Germinal center (tissue), 1 donor: ENCODE data around the gene LITAFD.
"Not testable (repeated sequence)": the region's sequence is repeated elsewhere in the genome, so short reads cannot be mapped to it uniquely, and the experiment has no call there.

Experiments used
- DNase-seq: peaks from one replicate; pipeline ENCODE4 v3.0.0; 2012; ENCODE audit warnings: mixed read lengths, low spot score

Gene LITAFD

DNA sequence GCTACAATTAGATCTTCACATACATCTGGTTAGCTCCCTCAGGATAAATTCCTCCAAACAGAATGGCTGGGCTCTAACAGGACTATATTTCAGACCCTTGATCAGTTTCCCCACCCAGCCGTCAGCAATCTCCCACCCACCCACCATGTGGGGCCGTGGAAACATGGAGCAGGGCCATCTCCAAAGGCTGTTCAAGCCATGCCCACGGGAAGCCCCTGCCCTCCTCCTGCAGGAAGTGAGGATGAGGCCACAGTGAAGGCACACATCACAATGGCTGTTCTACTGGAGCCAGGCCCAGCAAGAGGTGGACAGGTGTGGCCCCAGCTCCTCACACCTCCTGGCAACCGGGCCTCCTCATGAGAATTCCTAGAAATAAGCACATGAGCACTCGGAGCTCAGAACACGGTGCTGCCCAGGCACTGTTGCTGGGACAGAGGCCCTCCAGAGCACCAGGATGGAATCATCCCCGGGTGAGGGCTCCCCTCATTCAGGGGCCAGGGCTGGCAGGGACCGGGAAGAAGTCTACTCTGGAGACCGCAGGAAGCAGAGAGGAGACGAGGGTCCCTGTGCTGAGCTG, at the start of gene LITAFD:
LITAFD (plus strand) TSS at position 311 of the 577 bp plus-strand sequence. CDS start 2,005 bp downstream, outside the sequence.
- no peak for DNase-seq

DNA sequence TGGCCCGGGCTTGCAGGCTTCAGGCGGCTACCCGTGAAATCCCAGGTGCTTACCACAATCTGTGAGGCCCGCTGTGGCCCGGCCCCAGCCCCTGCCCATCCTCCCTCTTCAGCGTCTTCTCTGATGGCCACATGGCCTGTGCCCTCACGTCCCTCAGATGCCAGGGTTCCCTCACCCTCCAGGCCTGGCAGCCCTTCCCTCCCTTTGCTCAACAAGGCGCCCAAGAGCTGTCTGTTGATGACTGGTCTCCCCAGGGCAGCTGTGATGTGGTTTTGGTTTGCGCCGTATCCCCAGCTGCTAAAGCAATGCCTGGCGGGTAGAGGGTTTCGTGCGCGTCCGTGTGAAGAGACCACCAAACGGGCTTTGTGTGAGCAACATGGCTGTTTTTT, 49.4 kb upstream of the LITAFD start:
- no peak for DNase-seq

- not testable (repeated sequence) for DNase-seq
Observed at GRCh38 chr16:8836797-8837196, 45.4 kb upstream of the LITAFD start.

GRCh38 chr16:8837594-8837993, 44.6 kb upstream of the LITAFD start:
- DNase-seq = not testable (repeated sequence)

DNA sequence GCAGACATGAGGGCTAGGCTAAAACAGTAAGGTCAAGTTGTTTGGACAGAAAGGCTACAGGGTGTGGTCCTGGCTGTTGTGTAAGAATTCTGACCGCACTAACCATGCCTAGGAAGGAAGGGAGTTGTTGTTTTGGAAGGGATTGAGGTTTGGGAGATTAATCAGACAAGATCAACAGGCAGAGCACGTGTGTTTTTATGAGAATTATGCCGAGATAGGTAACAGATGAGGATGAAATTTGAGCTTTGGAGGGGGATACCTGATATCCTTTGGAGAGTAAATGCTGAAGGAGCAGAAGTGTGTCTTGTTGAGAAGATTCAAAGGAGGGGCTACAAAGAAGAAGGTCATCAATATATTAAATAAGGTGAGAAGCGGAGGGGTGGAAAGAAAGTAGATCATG, 40.1 kb upstream of the LITAFD start:
- DNase-seq = not testable (repeated sequence)

DNA sequence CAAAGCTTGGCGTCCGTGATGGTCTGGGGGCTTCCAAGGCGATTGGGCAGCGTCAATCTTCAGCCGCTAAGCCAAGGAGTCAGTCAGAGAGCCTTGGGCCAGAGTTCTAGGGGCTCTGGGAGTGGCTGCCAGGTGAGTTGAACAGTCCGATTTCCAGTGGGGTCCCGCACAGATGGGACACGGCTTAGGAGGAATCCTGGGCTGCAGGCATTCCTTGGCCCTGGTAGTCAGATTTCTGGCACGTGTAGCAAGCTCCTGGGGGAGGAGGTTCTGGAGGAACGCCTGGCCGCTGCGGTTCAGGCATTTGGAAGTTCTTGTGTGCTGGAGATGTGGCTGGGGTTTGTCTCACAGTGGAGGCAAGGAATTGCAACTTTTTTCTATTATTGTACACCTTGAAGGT, 38.9 kb upstream of the LITAFD start:
- DNase-seq = not testable (repeated sequence)

DNA sequence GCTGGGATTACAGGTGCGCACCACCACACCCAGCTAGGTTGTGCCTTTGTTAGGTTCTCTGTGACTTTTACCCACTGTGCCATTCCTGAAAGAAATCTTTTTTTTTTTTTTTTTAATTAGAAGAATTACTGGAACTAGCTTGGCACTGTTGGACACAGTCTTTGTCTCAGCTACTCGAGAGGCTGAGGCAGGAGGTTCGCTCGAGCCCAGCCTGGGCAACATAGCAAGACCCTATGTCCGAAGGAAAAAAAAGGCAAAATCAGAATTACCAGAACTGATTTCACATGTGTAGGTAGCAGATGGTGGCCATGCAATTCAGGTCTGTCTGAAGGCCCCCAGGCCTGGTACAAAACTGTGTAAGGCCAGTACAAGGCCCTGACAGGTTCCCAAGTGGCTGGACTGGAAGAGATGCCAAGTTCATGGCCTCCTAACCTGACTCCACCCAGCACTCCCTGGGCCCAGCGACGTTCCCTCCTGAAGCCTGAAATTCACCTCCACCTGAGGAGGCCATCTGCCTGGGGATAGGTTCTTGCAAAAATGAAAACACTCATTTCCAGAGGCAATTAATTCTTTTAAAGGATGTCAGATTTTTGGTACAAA, 36.4 kb upstream of the LITAFD start:
- no peak for DNase-seq

DNA sequence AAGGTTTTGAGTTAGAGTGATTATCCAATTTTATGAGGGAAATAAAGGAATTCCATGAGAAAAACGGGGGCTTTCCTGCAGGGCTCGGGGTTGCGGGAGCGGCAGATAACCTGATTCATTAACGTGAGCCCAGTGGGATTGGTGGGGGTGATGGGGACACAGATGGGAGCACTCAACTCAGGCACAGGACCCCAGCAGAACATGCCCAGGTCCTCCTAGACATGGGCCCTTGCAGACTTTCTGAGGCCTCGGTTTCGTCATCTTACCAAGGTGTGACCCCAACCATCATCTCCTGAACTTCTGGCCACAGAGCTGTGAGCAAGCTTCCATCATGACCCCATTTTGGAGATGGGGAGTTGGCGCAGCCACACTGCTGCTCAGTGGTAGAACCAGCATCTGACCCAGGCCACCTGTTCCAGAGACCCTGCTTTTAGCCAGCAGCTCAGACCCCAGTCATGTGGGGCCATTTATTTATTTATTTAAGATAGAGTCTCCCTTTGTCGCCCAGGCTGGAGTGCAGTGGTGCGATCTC, 35.7 kb upstream of the LITAFD start:
- DNase-seq = no peak

GRCh38 chr16:8847145-8847544, 35.0 kb upstream of the LITAFD start:
- no peak for DNase-seq

DNA sequence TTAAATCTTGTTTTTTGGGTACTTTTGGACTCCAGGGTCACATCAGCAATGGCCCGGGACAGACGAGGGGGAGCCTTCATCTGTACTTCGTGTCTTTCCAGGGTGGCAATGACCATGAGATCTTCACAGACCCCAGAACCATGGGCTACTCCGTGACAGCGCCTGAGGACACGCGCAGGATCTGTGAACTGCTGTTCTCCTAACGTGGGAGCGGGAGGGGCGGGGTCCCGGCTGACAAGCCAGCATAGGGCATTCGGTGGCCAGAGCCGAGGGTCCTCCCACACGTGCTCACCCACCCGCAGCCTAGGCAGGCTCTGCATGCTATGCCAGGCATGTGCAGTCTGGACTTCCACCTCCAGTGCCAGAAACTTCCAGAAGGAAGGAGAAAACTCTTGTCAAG, 34.5 kb upstream of the LITAFD start:
- DNase-seq = no peak

GRCh38 chr16:8848231-8848938, 33.8 kb upstream of the LITAFD start:
- DNase-seq = no peak

- DNase-seq = no peak
Observed at GRCh38 chr16:8848939-8849391, 33.2 kb upstream of the LITAFD start.

DNA sequence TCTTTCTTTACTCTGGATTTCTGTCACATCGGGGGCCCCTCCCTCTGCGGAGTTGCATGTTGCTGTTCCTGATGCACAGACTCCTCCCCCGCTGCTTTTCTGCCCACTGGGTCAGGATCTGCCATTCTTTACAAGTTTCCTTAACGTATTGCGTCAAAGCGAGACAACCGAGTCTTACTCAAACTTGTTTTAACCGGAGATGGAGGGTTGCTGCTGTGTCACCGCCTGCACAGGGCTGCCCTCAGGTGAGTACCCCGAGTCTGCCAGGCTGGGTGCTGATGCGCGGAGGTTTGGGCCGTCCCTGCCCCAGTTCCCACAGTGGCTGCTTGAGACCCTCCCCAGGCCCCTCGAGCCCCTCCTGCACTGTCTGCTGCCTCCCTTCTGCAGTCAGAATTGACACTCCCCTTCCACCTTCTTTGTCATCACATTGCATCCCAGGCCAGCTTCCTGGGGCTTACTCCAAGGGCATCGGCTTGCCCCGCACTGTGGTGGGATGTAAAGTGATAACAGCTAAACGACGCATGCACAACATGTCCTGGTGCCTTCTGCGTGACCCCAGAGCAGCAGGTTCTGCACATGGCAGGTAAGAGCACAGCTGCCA, 32.6 kb upstream of the LITAFD start:
- DNase-seq = no peak

DNA sequence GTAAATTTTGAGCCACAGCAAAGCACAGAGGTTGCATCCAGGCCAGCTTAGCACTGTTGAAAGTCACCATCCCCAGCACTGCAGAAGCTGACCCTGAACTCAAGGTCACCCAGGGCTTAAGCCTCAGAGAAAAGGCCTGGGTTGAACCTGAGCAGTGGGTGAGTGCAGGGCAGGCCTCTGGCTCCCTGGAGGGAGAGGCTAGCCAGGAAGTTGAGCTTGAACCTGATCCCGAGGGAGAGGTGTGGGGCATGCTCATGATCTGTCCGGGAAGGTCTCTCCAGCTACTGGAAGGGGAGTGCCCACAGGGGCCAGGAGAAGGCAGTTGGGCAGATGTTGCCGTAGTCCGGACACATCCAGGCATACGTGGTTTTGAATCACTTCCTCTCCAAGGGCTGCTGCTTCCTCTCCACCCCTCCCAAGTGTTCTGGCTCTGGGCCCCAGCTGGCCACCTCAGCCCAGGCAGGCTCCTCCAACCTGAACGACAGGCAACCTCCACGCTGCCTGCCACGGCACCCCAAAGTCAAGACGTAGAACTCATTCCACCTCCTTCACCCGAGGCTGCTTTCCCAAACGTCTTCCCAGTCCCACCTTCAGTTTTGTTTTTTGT, 31.8 kb upstream of the LITAFD start:
- DNase-seq = no peak

DNA sequence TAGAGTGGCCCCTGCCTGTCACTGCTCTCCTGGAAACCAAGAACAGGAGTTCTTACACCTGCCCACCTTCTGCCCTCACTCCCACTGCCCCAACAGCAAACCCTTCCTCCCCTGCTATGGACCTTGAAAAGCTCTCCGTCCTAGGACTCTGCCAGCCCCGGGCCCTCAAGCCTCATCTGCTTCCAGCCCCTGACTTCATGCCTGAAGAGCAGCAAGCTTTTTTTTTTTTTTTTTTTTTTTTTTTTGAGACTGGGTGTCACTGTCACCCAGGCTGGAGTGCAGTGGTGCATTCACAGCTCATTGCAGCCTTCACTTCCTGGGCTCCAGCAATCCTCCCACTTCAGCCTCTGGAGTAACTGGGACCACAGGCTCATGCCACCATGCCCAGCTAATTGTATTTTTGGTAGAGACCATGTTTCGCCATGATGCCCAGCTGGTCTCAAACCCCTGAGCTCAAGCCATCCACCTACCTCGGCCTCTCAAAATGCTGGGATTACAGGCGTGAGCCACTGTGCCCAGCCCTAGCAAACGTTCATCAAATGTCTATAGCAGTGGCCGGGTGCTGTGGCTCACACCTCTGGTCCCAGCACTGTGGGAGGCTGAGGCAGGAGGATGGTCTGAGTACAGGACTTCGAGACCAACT, 30.3 kb upstream of the LITAFD start:
- no peak for DNase-seq

DNA sequence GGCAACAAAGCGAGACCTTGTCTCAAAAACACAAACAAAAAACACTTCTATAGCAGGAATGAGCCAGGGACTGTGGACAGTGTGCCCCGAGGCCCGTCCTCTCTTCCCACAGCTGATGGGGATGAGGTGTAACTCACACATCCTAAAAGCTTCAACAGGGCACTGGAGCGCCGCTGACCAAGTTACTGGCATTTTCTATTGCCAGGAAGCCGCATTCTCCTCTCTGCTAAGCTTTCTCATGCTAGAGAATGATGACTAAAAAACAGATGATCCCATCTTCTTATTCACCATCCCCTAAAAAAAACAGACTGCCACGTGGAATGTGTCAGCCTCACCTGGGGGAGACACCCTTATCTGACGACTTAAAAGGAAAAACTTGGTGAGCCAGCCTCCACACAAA, 29.6 kb upstream of the LITAFD start:
- DNase-seq = no peak

- DNase-seq = no peak
Observed at GRCh38 chr16:8853150-8853549, 29.0 kb upstream of the LITAFD start.

DNA sequence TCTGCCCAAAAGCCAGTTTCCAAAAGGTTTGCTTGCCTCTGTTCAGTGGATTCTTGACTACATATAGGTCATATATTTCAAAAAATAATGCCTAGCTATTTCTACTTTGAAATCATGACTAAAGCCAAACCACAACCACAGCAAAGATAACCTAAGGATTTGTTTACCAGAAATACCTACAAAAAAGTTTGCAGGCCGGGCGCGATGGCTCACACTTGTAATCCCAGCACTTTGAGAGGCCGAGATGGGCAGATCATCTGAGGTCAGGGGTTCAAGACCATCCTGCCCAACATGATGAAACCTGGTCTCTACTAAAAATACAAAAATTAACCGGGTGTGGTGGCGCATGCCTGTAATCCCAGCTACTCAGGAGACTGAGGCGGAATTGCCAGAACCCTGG, 28.5 kb upstream of the LITAFD start:
- no peak for DNase-seq

- no peak for DNase-seq
Observed at GRCh38 chr16:8854298-8854948, 27.7 kb upstream of the LITAFD start.

- no peak for DNase-seq
Observed at GRCh38 chr16:8855051-8855786, 26.9 kb upstream of the LITAFD start.

- no peak for DNase-seq
Observed at GRCh38 chr16:8855972-8856371, 26.2 kb upstream of the LITAFD start.
